ENCODE data around the gene ABCA3. TPM values are rescaled to one million over a fixed set of nuclear protein-coding genes. Genes with fewer than 3 reads are reported as not detected.

The ABCA3 gene
- total RNA-seq, 4 donors from 2014 or later = 1.3 to 18.7 (median 4.7) TPM

- peaks cover 5 to 7% of the 10 kb centered on the region in 2 donors for H3K27me3 ChIP-seq
- no peaks in the 10 kb centered on the region for H3K9me3 ChIP-seq
- H3K4me1 ChIP-seq = peaks cover 0 to 12% of the 10 kb centered on the region in 2 donors
- no peak for TF ChIP-seq POLR2A (IDR thresholded peaks at IDR 0.05)
- TF ChIP-seq CTCF (IDR thresholded peaks at IDR 0.05) = no peak
- no peak overlapping the region for H3K27ac ChIP-seq
- no peaks in the 10 kb centered on the region for H3K36me3 ChIP-seq
- H3K4me3 ChIP-seq = no peak overlapping the region
- intact Hi-C loops (cut with DNase I; ENCODE audit: low total_unique reads) = no loop called here
- no peak for DNase-seq
Observed at GRCh38 chr16:2238838-2239675, 101.5 kb downstream of the ABCA3 start.

- intact Hi-C loops (cut with DNase I; ENCODE audit: low total_unique reads) = no loop called here
- no peak for TF ChIP-seq CTCF (IDR thresholded peaks at IDR 0.05)
- Histone ChIP-seq H3K27ac (no peak overlapping the region), H3K27me3 (peaks cover 5 to 7% of the 10 kb centered on the region in 2 donors), H3K4me1 (peaks cover 0 to 12% of the 10 kb centered on the region in 2 donors), H3K9me3 (no peaks in the 10 kb centered on the region), H3K36me3 (no peaks in the 10 kb centered on the region), H3K4me3 (no peak overlapping the region)
- DNase-seq = no peak
Observed at GRCh38 chr16:2238150-2238837, 102.2 kb downstream of the ABCA3 start.

DNA sequence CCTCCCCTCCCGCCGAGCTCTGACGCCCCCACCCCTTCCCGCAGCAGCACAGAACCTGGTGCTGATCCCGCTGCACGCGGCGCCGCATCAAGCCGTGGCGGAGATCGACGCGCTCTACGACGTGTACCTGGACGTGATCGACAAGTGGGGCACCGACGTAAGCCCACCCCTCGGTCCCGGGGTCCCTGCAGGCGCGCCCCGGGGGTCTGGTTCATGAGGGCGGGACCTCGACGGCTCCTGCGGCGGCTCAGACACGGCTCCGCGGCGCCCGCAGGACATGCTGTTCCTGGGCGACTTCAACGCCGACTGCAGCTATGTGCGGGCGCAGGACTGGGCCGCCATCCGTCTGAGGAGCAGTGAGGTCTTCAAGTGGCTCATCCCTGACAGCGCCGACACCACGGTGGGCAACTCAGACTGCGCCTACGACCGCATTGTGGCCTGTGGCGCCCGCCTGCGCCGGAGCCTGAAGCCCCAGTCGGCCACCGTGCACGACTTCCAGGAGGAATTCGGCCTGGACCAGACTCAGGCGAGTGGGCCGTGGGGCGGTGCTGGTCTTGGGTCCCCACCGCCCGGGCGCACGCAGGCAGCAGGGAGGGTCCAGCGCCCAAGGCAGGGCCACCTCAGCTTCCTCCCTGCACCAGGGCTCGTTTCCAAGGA is 102.9 kb downstream of the ABCA3 start:
- Histone ChIP-seq H3K4me1 (peaks cover 0 to 12% of the 10 kb centered on the region in 2 donors), H3K4me3 (no peak overlapping the region), H3K27ac (no peak overlapping the region), H3K36me3 (no peaks in the 10 kb centered on the region), H3K9me3 (no peaks in the 10 kb centered on the region), H3K27me3 (peaks cover 5 to 7% of the 10 kb centered on the region in 2 donors)
- TF ChIP-seq POLR2A (IDR thresholded peaks at IDR 0.05) (no peak), CTCF (IDR thresholded peaks at IDR 0.05) (no peak)
- DNase-seq = no peak
- intact Hi-C loops (cut with DNase I; ENCODE audit: low total_unique reads) = no loop called here

DNA sequence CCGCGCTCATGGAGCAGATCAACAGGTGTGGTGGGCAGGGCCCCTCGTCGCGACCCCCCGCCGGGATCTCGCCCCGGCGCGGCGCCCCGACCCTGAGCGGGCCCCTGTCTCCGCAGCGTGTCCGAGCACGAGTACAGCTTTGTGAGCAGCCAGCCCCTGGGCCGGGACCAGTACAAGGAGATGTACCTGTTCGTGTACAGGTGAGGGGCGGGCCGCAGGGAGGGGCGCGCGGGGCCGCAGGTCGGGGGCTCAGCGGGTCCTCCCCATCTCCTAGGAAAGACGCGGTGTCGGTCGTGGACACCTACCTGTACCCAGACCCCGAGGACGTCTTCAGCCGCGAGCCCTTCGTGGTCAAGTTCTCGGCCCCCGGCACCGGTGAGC is 103.4 kb downstream of the ABCA3 start:
- no peak for DNase-seq
- TF ChIP-seq POLR2A (IDR thresholded peaks at IDR 0.05) (no peak), CTCF (IDR thresholded peaks at IDR 0.05) (no peak)
- H3K27ac ChIP-seq = no peak overlapping the region
- H3K36me3 ChIP-seq = no peaks in the 10 kb centered on the region
- peaks cover 0 to 12% of the 10 kb centered on the region in 2 donors for H3K4me1 ChIP-seq
- H3K27me3 ChIP-seq = peaks cover 5 to 7% of the 10 kb centered on the region in 2 donors
- intact Hi-C loops (cut with DNase I; ENCODE audit: low total_unique reads) = no loop called here
- no peak overlapping the region for H3K4me3 ChIP-seq
- H3K9me3 ChIP-seq = no peaks in the 10 kb centered on the region
